UCSD-AML1 (cell line): ENCODE measurements around the gene TBC1D28.
"Not testable (repeated sequence)": the region's sequence is repeated elsewhere in the genome, so short reads cannot be mapped to it uniquely, and the experiment has no call there.

Source experiments
- DNase-seq: peaks from one replicate; lab custom pipeline; 2025; ENCODE audit not compliant: unreplicated experiment; lab: John Stamatoyannopoulos, UW

TBC1D28 gene

DNA sequence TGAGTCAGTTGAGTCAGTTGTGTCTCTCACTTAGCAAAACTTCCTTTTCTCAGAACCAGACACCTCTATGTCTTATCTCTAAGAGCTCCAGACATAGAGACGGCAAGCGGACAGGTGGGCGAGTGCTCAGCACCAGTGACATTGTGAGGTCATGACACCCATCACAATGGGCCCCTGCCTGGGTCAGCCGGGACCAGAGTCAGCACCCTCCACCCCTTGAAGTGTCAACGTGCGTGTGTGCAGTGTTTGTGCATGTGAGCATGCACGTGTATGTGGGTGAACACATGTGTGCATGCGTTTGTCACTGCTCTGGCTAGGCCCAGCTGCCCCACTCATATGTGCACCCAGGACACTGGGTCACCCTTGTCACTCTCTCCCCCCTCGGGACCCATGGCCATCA is at the start of gene TBC1D28:
TBC1D28 (minus strand) TSS at position 101 of the 400 bp plus-strand sequence. CDS start 3,039 bp downstream, outside the sequence.
- DNase-seq: not testable (repeated sequence)

DNA sequence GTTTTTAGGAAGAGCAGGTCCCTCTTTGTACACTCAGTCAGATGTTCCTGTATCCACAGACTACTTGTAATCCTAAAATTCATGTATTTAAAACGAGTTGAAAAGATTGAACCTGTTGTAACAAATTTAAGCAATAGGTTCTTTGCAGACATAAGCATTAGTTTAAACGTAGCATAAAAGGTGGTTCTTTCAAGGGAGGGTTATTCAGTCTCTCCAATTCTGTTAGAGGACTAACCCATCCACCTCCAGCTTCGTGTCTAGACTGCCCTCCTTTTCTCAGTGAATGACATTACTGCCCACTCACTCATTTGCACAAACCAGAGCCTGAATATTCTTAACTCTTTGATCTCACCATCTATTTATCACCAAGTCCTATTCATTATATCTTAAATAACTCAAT is 38.5 kb upstream of the TBC1D28 start:
- not testable (repeated sequence) for DNase-seq

DNA sequence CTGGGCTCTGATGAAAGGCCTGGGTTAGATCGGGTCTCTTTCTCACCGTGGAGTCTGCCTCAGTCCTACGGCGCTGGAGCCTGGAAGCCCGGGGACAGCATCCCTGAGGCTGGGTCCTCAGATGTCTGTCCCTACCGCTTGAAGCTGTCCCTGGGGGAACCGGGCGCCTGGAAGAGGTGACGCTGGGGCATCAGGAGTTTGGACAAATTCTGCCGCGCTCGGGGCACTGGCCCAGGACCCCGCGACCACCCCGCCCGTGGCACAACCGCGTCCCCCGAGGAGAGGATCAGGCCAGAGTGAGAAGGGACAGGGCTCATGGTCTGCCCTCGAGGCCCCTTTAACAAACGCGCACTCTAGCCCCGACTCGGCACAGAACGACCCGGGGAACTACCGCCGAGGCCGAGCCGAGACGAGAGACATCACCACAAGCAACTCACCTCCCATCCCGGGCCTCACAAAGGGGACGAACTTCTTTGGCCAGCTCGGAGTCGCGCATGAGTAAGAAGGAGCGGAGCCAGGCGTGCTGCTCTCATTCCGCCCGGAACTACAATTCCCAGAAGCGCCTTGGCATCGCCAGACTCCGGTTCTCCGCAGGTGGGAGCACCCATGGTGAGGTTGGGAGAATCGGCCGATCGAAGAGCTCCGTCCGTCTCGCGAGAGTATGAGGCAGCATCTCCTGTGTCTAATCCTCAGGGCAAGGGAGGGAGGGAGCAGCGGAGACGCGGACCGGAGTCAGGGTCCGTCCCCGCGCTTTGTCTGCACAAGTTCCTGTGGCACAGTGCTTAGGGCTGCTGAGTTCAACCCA is 37.8 kb upstream of the TBC1D28 start, which contains the start of gene FOXO3B:
FOXO3B (minus strand) TSS at position 548 of the 805 bp plus-strand sequence. CDS start 663 bp downstream, outside the sequence.
- DNase-seq: peak; percentile 77

DNA sequence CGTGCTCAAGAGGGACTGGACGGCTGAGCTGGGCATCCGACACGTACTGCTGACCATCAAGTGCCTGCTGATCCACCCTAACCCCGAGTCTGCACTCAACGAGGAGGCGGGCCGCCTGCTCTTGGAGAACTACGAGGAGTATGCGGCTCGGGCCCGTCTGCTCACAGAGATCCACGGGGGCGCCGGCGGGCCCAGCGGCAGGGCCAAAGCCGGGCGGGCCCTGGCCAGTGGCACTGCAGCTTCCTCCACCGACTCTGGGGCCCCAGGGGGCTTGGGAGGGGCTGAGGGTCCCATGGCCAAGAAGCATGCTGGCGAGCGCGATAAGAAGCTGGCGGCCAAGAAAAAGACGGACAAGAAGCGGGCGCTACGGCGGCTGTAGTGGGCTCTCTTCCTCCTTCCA is 33.2 kb upstream of the TBC1D28 start:
- DNase-seq: not testable (repeated sequence)

DNA sequence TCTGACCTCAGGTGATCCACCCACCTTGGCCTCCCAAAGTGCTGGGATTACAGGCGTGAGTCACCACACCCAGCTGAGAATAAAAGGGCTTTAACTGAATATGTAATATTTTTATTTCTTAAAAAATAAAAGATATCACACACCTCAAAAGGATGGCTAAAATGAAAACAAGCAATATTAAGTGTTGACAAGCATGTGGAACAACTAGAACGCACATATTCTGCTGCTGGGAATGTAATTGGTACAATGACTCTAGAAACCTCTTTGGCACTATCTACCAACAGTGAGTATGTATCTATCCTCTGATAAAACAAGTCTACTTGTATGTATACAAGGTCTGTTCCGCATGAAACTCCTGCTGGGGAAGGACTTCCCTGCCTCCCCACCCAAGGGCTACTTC is 32.7 kb upstream of the TBC1D28 start:
- DNase-seq: not testable (repeated sequence)

DNA sequence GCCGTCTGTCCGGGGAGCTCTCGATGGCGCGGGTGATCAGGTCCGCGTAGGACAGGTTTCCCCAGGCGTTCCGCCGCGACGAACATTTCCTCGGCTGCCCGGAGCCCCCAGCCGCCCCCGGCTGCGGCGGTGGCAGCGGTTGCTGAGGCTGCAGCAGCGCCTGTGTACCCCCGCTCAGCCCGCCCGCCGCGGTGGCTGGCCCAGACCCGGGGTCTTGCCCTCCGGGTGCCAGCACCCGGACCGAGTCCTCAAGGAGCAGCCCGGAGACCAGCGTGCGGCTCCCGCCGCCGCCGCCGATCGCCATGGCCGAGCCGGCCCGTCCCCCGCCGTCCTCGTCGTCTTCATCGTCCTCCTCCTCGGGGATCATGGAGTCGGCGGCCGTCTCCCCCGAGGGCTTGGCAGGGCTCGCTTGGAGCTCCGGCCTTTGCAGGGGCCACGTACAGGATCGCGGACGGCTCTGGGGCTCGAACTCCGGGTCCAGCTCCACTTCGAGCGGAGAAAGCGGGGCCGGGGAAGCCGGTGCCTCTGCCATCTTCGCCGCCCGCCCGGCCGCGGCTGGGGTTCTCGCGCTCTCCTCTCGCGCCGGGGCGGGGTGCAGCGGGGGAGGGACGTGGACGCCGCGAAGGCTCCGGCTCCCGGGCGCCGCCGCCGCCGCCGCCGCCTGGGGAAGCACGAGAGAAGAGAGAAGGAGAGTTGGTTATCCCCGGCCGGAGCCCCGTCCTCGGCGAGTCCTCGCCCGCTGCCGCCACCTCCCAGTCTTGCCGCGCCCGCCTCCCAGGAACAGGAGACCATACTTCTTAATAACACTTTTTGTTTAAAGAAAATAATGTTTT is 28.4 kb upstream of the TBC1D28 start:
- DNase-seq: not testable (repeated sequence)

DNA sequence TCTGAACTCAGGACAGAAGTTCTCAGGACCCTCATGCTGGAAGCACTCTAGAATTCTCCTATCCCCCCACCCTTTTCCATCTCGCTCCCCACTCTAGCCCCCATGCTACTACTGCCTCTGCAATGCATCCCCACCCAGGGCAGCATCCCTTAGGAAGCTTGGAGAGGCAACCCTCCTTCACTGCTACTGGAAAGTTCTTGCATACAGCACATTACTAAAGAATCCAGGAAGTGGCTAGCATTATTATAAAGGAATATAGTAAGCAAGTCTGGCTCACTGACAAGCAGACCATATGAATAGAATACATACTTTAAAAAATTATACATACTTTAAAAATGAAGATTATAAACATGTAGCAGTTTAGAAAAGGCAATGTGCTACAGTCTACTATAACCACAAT is 24.4 kb upstream of the TBC1D28 start:
- not testable (repeated sequence) for DNase-seq

DNA sequence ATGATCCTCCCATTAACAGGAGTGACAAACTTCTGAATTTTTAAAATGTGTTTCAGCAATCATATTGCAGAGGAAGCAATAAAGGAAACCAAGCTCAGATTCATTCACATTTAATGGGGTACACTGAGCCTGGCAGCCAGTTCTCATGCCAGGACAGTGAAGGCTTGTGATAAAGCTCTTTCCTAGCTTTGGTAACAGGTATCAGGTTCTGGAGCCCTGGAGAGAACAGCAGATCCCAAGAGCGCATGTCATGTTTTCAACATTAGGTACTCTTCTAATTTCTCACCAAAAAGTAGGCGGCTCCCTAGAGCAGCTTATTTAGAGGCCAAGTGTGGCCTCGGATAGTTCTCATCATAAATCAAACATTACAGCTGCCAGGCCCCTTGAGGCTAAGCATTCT is 23.3 kb upstream of the TBC1D28 start:
- DNase-seq: not testable (repeated sequence)

DNA sequence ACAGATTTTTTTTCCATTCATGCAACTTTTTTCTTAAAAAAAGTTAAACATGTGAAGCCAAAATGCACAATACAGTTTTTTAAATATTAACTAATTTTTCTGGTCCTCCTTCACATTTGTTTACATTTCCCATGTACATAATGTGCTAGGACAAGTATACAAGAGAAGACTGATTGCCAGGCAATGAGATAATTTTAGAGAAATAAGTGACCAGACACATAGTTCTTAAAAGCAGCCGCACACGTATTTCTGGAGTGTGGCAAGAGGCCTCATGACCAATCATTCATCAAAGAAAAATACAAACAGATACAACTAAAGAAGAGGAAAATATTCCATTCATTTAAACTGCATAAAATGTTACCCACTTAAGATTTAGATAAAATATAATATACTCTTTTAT is 22.1 kb upstream of the TBC1D28 start:
- not testable (repeated sequence) for DNase-seq

DNA sequence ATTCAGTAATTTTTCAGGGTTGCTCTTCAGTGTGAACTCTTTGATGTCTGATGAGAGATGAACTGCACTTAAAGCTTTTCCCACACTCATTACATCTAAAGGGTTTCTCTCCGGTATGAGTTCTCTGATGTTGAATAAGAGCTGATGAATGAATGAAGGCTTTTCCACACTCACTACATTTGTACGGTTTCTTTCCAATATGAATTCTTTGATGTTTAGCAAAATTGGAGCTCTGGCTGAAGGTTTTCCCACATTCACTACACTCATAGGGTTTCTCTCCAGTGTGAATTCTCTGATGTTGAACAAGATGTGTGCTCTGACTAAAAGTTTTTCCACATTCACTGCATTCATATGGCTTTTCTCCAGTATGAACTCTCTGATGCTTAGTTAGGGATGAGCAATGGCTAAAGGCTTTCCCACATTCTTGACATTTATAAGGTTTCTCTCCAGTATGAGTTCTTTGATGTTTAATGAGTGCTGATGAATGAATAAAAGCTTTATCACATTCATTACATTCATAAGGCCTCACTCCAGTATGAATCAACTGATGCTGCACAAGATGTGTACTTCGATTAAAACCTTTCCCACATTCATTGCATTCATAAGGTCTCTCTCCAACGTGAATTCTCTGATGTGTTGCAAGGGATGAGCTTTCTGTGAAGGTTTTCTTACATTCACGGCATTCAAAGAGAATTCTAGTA is 17.9 kb upstream of the TBC1D28 start:
- not testable (repeated sequence) for DNase-seq

DNA sequence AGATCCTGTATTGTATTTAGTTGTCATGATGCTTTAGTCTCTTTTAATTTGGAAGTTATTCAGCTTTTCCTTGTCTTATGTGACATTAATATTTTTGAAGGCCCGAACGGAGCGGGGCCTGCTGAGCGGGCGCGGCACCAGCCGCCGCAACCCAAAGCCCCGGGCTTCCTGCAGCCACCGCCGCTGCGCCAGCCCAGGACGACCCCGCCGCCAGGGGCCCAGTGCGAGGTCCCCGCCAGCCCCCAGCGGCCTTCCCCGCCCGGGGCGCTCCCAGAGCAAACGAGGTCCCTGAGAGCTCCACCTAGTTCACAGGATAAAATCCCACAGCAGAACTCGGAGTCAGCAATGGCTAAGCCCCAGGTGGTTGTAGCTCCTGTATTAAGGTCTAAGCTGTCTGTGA is 5.9 kb upstream of the TBC1D28 start:
- DNase-seq: not testable (repeated sequence)

DNA sequence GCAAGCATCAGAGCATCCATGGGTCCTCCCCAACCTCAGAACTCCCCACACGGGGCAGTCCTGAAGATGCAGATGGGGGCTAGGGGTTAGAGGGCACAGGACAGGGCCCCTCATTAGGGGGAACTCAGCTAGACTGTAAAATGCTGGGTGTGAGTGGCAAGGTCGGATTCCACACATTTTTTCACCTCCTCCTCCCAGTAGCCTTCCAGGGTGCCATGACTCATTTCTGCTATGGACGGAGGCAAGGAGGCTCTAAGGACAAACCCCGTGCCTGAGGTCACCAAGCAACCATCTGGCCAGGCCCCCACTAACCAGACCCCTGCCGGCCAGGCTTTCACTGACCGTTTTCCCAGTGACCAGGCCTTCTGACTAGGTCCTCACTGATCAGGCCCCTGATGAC is 1.1 kb downstream of the TBC1D28 start:
- DNase-seq: not testable (repeated sequence)

DNA sequence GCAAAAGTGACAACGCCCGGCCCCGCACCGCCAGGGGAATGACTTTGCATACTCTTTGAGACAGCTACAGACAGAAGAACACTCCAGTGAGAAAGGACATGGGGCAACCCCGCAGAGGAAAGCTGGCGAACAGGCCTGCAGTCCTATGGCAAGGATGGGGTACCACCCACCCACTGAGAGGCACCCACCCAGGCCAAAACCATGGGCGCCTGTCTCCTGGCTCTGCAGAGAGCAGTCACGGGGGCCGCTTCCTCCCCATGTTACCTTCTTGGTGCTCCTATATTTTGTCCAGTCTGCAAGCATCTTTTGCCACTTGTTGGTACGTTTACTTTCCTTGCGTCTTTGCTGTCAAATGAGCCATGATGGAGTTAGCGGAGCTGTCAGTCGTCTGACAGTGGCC is 5.8 kb downstream of the TBC1D28 start:
- DNase-seq: not testable (repeated sequence)

DNA sequence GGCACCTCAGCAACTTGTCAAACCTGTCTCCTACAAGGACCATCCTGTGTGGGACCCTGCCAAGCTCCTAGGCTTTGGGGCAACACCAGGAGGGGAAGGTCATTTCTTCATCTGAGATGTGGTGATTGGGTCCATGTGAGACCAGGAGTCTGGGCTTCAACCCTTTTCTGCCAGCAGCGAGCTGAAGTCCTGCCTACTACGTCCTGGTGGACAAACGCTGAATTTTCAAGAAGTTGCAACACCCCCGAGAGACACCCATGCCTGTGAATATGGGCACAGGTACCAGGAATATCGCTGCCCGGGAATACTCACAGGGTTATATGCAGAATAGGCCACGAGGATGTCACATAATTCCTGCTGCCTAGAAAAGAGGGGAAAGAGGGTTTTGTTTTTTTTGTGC is 8.0 kb downstream of the TBC1D28 start:
- not testable (repeated sequence) for DNase-seq

DNA sequence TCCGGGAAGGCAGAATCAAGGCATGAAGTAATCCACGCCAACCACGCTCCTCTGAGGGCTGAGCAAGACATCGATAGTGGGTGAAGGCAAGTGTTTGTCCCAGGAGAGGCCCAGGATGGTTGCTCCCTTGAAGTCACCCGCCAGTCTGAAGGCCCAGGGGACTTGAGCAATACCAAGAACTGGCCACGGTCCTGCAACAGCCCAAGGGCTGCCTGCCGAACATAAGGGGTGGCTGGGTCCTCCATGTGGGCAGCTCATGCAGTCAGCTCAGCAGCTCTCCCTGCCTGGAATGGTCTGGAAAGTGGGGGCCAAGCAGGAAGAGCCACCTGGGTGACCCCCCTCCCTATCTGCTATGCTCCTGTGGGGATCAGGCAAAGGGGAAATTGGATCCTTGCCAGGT is 8.4 kb downstream of the TBC1D28 start:
- not testable (repeated sequence) for DNase-seq

DNA sequence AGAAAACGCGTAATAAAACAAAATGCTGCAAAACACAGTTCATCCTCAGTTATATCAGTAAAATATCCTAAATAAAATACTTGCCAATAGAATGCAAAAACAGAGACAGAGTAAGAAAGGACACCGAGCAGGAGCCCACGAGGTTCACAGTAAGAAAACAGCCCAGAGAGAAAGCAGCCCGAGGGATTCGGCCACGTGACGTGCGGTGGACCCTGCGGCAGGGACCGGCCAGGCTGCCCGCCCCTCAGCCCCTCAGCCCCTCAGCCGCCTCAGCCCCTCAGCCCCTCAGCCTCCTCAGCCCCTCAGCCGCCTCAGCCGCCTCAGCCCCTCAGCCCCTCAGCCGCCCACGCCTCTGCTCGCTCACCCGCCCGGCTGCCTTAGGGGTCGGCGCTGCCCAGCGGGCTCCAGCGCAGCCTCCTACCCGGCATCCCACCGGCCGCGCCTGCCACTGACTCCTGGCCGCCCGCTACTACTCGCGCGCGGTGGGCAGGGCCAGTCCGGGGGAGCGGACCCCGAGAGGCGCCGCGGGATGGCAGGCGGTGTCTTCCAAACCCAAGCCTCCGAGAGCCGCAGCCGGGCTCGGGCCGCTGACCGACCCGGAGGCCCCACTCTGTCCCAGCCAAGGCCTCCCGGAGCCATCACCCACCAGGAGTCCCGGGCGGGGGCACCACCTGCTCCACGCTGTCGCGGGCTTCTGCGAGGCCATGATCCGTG is 9.5 kb downstream of the TBC1D28 start:
- DNase-seq: not testable (repeated sequence)

DNA sequence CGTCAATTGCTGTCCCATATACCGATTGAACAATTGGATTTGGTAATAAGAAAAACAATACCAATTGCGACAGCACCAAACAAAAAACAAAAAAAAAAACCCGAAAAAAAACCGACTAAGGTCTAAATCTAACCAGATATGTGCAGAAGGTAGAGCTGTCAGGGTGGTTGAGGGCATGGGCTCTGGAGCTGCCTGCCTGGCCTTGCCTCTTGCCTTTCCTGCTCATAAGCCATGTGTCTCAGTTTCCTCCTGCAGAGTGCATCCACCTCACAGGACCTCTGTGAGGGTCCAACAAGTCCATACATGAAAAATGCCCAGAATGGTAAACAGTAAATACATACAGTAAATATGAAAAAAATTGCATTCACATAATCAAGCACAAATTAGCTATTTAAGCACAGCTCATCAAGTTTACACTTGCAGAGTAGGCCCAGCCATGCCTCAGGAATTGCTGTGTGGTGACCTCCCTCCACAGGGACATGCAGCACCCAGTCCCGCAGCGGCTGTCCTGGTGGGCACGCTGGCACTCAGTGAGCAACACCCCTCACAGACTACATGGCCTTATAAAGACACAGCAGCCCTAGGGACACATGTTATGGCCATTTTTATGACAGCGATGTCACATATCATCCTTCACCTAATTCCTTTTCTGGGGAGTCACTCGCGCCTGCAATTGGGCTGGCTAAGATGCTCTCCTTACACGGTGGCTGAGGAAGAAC is 17.9 kb downstream of the TBC1D28 start:
- no peak for DNase-seq

DNA sequence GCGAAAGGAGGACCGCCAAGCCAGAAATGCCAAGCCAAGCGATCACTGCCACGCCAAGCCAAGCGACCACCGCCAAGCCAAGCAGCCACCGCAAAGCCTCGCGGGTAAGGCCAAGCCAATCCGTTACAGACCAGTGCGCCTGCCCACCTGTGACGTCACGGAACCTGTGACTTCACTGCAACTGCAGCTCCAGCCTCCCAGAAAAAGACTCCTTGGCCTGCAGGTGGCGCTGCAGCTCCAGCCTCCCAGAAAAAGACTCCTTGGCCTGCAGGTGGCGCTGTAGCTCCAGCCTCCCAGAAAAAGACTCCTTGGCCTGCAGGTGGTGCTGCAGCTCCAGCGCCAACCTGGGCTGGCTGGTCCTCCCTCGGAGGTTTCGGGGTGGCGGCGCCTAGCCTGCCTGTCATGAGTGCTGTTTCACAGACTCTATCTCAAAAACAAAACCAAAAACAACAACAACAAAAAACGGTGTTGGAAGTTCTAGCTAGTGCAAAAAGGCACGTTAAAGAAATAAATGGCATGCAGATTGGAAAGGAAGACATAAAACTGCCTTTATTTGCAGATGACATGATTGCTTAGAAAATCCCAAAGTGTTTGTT is 18.6 kb downstream of the TBC1D28 start:
- DNase-seq: peak; percentile 75

DNA sequence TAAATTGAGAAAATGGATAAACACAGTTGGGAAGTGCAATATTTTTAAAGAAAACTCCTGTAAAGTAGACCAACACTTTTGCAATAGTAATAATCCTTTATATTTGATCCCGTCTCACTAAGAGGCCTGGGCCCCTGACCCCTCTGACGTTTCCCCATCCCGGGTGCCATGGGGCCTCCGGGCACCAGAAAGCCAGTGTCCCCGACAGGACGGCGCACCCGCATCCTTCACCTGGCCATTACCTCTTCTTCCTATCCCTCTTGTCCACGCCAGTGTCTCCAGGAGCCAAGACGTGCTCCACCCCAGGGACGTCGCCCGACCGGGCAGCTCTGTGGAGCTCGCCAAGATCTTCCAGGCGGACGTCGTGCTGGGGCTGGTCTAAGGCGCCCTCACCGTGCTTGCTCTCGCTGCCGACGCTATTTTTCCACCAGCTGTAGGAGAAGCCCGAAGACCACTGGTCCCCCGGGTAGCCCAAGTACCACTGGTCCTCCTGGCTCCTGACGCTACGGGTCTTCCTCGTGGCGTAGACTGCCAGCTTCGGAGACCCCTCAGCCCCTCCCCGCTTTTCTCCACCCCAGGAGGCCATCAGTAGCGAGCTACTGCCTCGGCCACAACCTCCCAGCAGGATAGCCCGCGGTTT is 19.2 kb downstream of the TBC1D28 start:
- DNase-seq: not testable (repeated sequence)
